ENCODE data around the gene FOCAD.

Gene FOCAD

GRCh38 chr9:20865347-20865746 lies 181.3 kb downstream of the FOCAD start:
- DNase-seq (ENCODE audit: extremely low read depth in 1 of 2, low read depth in 1 of 2), result no peak

GRCh38 chr9:20870115-20870514 lies 186.1 kb downstream of the FOCAD start:
- no peak for DNase-seq (ENCODE audit: extremely low read depth in 1 of 2, low read depth in 1 of 2)

- no peak for DNase-seq (ENCODE audit: extremely low read depth in 1 of 2, low read depth in 1 of 2)
Observed at GRCh38 chr9:20872340-20872977, 188.4 kb downstream of the FOCAD start.

- DNase-seq (ENCODE audit: extremely low read depth in 1 of 2, low read depth in 1 of 2), result no peak
Observed at GRCh38 chr9:20873240-20873865, 189.3 kb downstream of the FOCAD start.

GRCh38 chr9:20880271-20880670 lies 196.2 kb downstream of the FOCAD start:
- DNase-seq (ENCODE audit: extremely low read depth in 1 of 2, low read depth in 1 of 2), result no peak

GRCh38 chr9:20880675-20881074 lies 196.6 kb downstream of the FOCAD start:
- DNase-seq (ENCODE audit: extremely low read depth in 1 of 2, low read depth in 1 of 2), result no peak

GRCh38 chr9:20884985-20885593 lies 201.0 kb downstream of the FOCAD start:
- peak; percentile 6 to 44 for DNase-seq (ENCODE audit: extremely low read depth in 1 of 2, low read depth in 1 of 2)

- no peak for DNase-seq (ENCODE audit: extremely low read depth in 1 of 2, low read depth in 1 of 2)
Observed at GRCh38 chr9:20898885-20899554, 215.0 kb downstream of the FOCAD start.

- DNase-seq (ENCODE audit: extremely low read depth in 1 of 2, low read depth in 1 of 2), result no peak
Observed at GRCh38 chr9:20903212-20903611, 219.2 kb downstream of the FOCAD start.

GRCh38 chr9:20904995-20905394 lies 220.9 kb downstream of the FOCAD start:
- DNase-seq (ENCODE audit: extremely low read depth in 1 of 2, low read depth in 1 of 2), result no peak

- no peak for DNase-seq (ENCODE audit: extremely low read depth in 1 of 2, low read depth in 1 of 2)
Observed at GRCh38 chr9:20906326-20906725, 222.3 kb downstream of the FOCAD start.

- DNase-seq (ENCODE audit: extremely low read depth in 1 of 2, low read depth in 1 of 2), result no peak
Observed at GRCh38 chr9:20908461-20908860, 224.4 kb downstream of the FOCAD start.

GRCh38 chr9:20914556-20914955 lies 230.5 kb downstream of the FOCAD start:
- DNase-seq (ENCODE audit: extremely low read depth in 1 of 2, low read depth in 1 of 2), result no peak

GRCh38 chr9:20921362-20921761 lies 237.3 kb downstream of the FOCAD start:
- no peak for DNase-seq (ENCODE audit: extremely low read depth in 1 of 2, low read depth in 1 of 2)

- DNase-seq (ENCODE audit: extremely low read depth in 1 of 2, low read depth in 1 of 2), result no peak
Observed at GRCh38 chr9:20925256-20926045, 241.4 kb downstream of the FOCAD start.

GRCh38 chr9:20929276-20929675 lies 245.2 kb downstream of the FOCAD start:
- no peak for DNase-seq (ENCODE audit: extremely low read depth in 1 of 2, low read depth in 1 of 2)

GRCh38 chr9:20930836-20931235 lies 246.8 kb downstream of the FOCAD start:
- DNase-seq (ENCODE audit: extremely low read depth in 1 of 2, low read depth in 1 of 2), result no peak

GRCh38 chr9:20940447-20941173 lies 256.6 kb downstream of the FOCAD start:
- DNase-seq (ENCODE audit: extremely low read depth in 1 of 2, low read depth in 1 of 2), result no peak

GRCh38 chr9:20941174-20941690 lies 257.2 kb downstream of the FOCAD start:
- DNase-seq (ENCODE audit: extremely low read depth in 1 of 2, low read depth in 1 of 2), result peak; percentile 8 to 14

GRCh38 chr9:20944507-20944906 lies 260.4 kb downstream of the FOCAD start:
- no peak for DNase-seq (ENCODE audit: extremely low read depth in 1 of 2, low read depth in 1 of 2)

All from activated CD8-positive, alpha-beta memory T cell treated with anti-CD3 and anti-CD28 coated beads for 1 hour (primary cell).